HG03575 (cell line): ENCODE measurements around the gene MAPK13.
"Not testable (repeated sequence)": the region's sequence is repeated elsewhere in the genome, so short reads cannot be mapped to it uniquely, and the experiment has no call there.

Source experiments
- ATAC-seq: cut with Tn5 transposase; IDR thresholded peaks from one replicate; pipeline ENCODE4 v1.9.1; 2021; ENCODE audit not compliant: unreplicated experiment, insufficient number of reproducible peaks, low FRiP score; ENCODE audit errors: extremely low read depth

Gene MAPK13

DNA sequence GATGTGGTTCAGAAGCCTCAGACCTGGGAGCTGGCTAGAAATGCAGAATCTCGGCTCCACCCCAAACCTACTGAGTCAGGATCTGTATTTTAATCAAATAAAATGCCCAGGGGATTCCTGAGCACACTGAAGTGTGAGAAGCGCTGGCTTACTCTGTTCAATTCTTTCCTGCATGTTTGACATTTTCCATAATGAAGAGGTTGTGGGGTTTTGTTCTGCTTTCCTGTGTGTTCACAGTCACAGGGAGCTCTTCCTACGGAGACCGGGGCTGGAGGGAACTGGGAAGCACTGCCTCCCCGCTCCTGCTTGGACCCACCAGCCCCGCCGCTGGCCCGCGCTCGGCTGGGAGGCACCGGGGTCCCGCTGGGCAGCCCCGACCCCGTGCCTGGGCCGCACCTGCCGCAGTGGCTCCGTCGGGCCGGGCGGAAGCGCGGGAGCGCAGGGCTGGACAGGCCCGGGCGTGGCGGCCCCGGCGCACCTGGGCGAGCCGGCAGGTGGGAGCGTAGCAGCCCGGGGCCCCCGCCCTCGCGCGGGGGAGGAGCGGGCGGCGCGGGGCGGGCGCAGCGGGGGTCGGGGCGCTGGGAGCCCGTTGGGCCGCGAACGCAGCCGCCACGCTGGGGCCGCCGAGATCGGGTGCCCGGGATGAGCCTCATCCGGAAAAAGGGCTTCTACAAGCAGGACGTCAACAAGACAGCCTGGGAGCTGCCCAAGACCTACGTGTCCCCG, at the start of gene MAPK13:
Gene MAPK13 (plus strand): TSS at position 573 of the 726 bp plus-strand sequence. CDS start 70 bp downstream, at position 643.
- no peak for ATAC-seq

DNA sequence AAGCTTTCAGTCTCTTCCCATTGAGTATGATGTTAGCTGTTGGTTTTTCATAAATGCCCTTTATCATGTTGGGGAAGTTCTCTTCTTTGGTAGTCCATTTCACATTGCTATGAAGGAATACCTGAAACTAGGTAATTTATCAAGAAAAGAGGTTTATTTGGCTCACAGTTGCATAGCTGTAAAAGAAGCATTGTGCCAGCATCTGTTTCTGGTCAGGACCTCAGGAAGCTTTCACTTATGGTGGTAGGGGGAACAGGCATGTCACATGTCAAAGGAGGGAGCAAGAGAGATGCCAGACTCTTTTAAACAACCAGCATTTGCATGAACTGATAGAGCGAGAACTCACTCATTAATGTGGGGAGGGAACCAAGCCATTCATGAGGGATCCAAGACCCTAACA, 48.0 kb upstream of the MAPK13 start:
- no peak for ATAC-seq

DNA sequence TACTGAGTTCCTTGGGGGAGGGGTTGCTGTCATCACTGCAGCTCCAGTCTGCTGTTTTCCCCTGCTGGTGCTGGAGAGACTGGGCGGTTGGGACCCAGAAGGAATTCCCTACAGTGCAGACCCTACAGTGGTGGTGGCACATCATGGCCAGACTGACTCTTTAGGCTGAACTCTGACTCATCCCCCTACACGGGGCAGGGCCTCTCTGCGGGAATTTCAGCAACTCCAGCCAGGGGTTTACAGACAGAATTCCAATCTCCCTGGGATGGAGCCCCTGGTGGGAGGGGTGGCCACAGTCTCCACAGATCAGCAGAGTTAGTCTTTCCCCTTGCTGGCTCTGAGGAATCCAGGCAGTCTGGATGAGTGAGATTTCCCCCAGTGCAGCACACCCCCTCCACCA, 46.9 kb upstream of the MAPK13 start:
- no peak for ATAC-seq

DNA sequence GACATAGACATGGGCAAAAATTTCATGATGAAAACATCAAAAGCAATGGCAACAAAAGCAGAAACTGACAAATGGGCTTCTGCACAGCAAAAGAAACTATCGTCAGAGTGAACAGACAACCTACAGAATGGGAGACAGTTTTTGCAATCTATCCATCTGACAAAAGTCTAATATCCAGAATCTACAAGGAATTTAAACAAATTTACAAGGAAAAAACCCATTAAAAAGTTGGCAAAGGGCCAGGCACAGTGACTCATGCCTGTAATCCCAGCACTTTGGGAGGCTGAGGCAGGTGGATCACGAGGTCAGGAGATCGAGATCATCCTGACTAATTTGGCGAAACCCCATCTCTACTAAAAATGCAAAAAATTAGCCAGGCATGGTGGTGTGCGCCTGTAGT, 42.1 kb upstream of the MAPK13 start:
- not testable (repeated sequence) for ATAC-seq

DNA sequence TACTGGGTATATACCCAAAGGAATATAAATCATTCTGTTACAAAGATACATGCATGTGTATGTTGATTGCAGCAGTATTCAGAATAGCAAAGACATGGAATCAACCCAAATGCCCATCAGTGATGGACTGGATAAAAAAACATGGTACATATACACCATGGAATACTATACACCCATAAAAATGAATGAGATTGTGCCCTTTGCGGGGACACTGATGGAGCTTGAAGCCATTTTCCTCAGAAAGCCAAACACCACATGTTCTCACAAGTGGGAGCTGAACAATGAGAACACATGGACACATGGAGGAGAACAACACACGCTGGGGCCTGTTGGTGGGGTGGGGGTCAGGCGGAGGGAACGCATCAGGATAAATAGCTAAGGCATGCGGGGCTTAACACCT, 41.3 kb upstream of the MAPK13 start:
- no peak for ATAC-seq

DNA sequence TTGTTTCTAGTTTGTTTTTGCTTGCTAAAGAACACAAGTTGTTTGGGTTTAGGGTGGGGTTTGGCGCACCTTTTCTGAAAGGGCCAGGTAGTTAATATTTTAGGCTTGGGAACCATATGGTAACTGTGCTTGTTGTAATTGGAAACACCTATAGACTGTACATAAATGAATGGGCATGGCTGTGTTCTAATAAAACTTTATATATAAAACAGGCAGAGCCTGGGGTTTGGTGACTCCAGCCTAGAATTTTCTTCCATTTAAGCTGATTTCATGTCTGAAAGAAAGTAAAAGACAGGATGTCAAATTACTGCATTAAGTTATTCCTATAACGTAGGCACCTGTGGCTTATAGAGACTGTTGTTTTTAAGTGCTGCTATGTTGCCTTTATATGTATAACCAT, 36.1 kb upstream of the MAPK13 start:
- ATAC-seq = no peak

DNA sequence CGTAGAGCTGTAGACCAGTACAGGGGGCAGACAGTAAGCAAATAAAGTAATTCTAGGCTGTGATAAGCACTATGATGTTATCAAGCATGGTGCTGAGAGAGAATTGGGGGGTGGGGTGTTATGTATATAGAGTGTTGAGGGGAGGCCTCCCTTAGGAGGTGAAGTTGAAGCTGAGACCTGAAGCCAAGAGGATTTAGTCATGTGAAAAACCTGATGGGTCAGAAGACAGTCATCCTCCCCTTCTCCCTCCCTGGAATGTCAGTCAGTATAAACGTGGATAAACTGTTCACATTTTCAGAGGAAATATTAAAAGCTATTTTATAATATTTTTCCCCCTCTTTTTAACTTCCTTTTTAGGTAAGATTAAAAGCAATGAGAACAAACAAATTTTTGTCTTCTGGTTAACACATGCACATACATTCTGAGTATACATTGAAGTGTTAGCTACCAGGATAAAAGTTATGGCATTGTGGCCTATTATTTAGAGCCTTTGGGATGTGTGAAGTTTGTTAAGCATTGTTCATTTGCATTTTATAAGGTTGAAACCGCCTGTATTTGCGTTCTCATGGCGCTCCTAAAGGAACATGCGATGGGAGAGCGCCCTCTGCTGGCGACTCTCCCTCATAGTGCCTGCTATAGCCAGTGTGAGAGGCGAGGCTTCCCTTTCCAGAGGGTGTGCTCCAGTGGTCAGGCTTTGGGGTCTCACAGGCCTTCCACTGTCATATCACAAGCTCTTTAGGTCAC, 35.4 kb upstream of the MAPK13 start:
- ATAC-seq = no peak

DNA sequence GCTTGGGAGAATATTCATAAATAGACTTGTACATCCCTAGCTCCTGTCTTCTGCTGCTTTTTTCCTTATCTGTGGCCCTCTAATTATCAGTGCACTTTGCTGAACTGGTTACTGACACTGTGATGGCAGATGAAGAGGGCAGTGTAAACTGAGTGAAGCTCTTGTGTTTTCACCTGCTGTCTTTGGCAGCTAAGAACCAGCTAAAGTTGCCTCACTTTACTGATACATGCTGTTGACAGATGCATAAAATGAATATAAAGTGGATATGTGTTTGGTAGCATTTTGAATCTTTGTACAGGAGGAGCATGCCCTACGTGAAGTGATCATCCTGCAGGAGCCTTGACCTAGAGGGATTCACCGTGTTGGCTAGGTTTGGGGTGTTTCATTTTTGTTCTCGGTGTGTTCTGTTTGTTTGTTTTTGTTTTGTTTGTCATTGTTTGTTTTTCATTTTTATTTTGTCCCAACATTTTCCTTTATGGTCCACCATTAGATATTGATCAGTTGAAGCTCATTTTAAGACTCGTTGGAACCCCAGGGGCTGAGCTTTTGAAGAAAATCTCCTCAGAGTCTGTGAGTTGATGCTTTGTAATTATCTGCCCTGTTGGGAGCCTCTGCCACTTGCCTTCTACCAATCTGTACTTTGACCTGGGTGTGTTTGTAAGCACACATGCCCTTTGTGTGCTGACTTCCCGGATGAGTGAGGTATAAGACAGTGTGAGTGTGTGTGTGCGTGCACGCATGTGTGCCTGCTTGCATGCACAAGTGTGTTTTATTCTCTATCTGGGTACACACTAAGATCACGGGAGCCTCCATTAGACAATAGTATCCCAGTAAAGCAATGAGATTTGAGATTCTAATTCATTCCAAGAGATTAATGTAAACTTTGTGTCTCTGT, 34.6 kb upstream of the MAPK13 start:
- ATAC-seq = no peak

DNA sequence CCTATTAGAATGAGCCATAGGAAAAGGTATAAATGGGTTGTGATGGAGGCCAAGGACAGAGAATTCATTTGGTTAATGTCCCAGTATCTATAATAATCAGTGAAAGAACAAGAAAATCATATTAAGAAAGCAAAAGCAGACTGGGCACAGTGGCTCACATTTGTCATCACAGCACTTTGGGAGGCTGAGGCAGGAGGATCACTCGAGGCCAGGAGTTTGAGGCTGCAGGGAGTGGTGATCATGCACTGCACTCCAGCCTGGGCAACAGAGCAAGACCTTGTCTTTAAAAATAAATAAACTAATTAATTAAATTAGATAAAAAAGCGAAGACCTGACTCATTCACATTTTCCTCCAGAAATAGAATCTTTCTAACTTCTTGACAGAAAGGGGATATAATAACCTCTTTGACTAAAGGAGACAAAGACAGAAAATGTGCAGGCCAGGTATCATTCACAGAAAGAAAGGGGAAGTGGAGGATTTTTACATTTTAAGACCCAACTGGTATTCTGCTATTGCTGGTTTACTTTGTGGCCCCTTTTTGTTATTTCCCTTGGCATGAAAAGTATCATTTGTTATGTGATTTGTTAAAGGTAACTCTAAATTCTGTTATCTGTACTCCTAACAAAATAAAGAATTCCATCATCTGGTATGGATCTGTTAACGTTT, 31.9 kb upstream of the MAPK13 start:
- no peak for ATAC-seq

DNA sequence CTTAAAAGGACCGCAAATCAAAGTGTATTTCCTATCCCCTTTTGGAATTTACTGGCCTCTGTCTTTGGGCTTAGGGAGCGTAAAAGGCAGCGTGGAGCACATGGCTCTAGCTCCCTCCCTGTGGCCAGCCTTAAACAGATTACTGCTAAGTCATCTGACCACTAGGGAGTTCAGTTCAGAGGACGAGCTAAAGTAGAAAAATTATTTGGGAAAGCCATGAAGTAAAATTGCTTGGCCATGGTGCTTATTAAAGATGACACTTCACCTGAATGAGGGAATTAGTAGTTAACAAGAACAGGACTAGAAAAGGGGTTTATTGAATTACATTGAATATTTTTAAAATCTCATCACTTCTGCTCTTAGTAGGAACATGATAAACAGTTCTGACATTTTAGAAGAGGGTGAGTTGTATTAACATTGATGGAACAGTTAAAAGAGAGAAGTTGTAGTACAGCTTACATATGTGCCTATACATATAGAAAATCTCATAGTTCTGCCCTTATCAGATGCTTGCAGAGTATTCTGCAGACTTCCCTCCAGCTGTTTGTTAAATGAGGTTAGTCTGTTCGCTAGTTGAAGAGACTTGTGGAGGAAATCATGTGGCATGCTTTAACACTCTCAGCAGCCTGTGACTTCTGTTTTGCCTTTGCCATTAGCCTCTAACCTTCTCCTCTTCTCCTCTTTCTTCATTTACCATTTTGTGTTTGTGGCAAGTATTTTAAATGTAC, 31.2 kb upstream of the MAPK13 start:
- no peak for ATAC-seq

DNA sequence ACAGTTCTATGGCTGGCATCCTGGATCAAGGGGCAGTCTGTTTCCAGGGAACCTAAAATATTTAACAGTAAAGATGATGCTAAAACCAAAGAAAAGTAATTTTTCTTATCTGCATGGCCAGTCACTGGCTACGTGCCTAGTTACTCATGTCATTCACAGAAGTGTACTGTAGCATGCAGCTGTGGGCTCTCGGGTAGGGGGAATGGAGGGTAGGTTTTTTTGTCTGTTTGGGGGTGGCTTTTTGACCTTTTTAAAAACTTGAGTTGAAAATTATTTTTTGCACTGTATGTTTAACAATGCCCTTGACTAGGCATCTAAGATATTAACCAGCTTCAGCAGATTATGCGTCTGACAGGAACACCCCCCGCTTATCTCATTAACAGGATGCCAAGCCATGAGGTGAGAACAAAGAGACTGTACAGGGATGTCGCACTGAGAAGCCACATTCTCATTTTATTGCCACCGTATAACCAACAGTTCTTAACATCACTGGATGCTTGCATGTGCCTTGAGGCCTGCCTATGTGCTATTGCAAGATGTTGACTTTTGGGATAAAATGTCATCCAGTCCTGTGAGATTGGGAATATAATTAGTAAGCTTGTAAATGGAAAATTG, 30.3 kb upstream of the MAPK13 start:
- no peak for ATAC-seq

DNA sequence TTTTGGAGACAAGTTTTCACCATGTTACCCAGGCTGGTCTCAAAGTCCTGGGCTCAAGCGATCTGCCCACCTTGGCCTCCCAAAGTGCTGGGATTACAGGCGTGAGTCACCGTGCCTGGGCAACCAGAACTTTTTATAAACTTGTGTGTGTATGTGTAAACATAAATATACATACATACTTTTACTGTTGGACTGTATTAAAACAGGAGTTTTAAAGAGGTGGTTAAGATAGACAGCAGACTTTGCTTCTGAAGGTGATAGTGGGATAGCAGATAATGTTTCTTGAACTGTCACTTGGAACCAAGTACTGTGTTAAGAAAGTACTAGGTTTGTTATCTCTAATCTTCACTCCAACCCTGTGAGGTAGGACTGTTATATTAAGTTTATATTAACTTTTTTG, 28.6 kb upstream of the MAPK13 start:
- ATAC-seq = no peak

DNA sequence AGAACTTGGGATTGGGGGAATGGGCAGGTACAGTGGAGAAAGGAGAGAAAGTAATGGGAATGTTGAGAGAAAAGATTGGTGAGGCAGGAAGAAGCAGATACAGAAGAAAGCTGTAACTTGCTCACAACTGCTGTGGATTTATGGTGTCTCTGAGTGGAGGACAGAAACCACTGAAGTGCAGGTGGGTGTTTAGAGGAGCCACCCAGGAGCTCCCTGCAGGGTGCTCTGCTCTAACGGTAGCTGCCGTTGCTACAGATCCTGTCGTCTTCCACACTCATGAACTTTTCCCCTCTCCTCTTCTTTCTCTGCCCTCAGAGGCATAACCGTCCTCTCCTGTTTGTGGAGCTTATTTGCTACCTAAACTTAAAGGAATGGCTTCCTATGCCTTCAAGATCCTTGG, 27.5 kb upstream of the MAPK13 start:
- no peak for ATAC-seq

DNA sequence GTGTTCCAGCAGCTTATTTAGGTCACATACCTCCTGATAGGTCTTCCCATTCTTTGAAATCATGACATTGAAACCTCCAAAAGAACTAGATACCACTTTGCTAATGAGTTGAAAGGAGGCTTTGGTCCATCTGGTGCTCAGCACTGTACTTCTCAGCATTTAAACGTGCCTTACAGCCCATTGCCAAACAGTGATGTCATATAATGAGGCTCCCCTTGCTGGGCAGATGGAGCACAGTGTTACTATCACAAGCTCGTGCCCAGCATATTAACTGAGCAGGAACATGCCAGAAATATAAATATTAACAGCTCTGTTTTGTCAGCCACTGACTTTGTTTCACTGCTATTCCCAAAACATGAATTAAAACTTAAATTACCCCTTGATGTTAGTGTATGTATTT, 25.5 kb upstream of the MAPK13 start:
- ATAC-seq = no peak

DNA sequence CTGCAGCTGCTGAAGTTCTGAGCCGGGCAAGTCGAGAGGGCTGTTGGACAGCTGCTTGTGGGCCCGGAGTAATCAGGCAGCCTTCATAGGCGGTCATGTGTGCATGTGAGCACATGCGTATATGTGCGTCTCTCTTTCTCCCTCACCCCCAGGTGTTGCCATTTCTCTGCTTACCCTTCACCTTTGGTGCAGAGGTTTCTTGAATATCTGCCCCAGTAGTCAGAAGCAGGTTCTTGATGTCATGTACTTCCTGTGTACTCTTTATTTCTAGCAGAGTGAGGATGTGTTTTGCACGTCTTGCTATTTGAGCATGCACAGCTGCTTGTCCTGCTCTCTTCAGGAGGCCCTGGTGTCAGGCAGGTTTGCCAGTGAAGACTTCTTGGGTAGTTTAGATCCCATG, 21.2 kb upstream of the MAPK13 start:
- ATAC-seq = no peak

DNA sequence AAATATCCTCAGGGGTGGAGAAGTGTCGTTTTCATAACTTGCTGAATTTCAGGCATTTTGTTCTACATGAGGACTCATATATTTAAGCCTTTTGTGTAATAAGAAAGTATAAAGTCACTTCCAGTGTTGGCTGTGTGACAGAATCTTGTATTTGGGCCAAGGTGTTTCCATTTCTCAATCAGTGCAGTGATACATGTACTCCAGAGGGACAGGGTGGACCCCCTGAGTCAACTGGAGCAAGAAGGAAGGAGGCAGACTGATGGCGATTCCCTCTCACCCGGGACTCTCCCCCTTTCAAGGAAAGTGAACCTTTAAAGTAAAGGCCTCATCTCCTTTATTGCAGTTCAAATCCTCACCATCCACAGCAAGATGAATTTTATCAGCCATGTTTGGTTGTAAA, 20.3 kb upstream of the MAPK13 start:
- ATAC-seq = no peak

DNA sequence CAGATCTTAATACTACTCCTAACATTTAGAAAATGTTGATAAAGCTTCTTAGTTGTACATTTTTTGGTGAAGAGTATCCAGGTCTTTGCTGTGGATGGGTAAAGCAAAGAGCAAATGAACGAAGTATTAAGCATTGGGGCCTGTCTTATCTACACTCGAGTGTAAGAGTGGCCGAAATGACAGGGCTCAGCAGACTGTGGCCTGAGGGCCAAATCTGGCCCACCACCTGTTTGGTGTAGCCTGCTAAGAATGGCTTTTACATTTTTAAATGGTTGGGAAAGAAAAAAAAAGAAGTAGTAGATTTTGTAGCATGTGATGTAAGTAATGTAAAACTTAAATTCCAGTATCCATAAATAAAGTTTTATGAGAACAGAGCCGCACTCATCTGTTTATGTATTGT, 19.4 kb upstream of the MAPK13 start:
- ATAC-seq = no peak

DNA sequence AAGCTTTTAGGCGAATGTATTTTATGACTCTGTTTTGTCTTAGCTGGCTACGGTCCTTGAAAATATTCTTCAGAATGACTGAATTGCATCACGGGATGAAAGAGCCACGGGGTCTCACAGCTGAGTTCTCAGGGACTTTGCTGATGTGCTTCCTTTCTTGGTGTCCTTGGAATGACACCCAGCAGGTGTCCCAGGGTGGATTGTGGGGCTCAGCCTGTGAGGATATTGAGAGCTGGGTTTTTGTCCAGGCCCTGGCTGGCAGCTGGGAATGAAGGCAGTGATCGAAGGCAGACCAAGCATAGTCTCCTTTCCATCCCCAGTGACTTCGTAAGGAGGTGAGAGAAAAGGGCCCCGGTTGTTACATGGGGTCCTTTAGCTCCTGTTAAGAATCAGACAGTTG, 18.8 kb upstream of the MAPK13 start:
- no peak for ATAC-seq
